AG20443 (cell line): ENCODE results near the gene OR4D11.
"Not testable (repeated sequence)": the region's sequence is repeated elsewhere in the genome, so short reads cannot be mapped to it uniquely, and the experiment has no call there.

Source experiments
- DNase-seq: peaks from one replicate; pipeline ENCODE4 v3.0.0; 2012; ENCODE audit warnings: low spot score, mixed read lengths

OR4D11 gene

DNA sequence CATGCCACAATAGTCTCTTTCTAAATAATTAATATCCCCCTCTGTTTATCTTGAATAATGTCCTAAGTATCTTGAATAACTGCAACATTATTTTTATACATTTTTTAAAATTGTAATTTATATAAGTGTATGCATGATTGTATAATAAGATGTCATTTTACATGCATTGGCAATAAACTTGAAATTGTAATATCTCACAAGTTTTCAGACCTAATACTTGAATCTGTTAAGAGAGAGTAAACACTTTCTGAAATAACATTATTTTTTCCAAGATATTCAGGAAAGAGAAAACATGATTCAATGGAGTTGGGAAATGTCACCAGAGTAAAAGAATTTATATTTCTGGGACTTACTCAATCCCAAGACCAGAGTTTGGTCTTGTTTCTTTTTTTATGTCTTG is at the start of gene OR4D11:
Gene OR4D11, plus strand, starts transcription at position 301 of the 400 bp plus-strand sequence. Its CDS starts 0 bp downstream, at position 301.
- DNase-seq: no peak

DNA sequence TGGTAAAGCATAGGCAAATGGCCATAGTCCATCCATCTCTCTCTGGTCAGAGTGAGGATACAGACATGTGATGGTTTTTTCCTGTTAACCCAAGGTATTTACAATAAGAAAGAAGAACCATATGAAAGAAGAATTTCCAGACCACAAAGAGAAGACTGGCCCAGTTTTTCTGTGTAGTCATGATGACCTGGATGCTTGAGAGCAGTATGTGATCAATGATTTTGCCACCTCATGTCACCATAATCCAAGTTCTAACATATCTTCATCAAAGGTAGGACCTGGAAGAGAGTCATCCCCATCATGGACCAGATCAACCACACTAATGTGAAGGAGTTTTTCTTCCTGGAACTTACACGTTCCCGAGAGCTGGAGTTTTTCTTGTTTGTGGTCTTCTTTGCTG is 46.7 kb upstream of the OR4D11 start, which contains the start of gene OR4D6:
Gene OR4D6, plus strand, starts transcription at position 301 of the 400 bp plus-strand sequence. Its CDS starts 0 bp downstream, at position 301.
- DNase-seq: no peak

DNA sequence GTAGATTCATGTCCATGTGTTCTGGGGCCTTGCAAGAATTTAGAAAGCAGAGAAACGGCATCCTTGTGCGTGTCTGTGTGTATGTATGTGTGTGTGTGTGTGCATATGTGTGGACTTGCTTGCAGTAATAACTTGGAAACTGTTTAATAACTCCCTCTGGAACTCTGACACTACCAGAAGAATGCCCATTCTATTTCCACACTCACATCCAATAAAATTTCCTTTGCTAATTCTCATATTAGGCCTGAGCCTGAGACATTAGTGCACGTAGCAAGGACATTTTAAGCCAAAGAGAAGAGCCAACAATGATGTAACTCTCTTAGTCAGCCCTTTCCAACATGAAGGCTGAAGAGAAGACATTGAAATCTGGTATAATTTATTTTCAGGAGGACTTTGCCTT is 43.5 kb upstream of the OR4D11 start:
- DNase-seq: no peak

DNA sequence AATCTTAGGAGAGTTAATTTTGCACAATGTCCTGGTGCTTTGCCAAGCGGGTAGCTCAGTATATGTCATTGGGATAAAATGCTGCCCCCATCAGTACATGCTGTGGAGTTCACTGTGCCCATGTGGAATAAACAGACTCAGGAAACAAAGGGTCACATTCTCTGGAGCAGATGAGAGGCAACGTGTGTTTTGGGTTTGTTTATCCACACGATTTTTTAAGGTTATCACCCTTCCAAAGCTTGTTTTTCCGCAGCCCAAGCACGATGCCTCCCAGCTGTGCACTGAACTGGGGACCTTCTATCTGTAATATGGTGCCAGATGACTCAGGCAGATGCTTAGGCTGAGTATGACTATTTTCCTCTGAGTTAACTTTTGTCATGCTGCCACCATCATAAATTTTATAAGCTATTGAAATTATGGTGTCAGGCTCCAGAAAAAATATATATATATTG is 40.2 kb upstream of the OR4D11 start:
- peak; percentile 27 for DNase-seq

DNA sequence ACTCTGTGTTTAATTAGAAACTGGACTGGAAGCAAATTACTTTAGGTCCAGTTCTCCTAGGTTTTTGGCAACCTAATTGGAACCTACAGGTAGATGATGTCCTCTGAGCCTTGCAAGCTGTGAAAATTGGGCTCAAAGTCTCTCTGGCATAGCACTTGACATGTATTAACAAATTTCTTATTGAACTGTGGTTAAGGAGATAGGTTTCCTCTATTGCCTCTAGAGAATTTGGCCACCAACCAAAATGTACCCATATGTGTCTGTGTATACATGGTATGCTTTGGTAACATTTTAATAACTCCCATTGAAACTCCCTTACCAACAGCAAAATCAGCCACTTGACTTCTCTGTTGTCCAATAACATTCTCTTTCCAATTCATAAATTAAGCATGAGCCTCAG is 30.4 kb upstream of the OR4D11 start, which contains the start of gene OR4D10:
Gene OR4D10, plus strand, starts transcription at position 301 of the 400 bp plus-strand sequence. CDS start 4,115 bp downstream, outside the sequence.
- no peak for DNase-seq

DNA sequence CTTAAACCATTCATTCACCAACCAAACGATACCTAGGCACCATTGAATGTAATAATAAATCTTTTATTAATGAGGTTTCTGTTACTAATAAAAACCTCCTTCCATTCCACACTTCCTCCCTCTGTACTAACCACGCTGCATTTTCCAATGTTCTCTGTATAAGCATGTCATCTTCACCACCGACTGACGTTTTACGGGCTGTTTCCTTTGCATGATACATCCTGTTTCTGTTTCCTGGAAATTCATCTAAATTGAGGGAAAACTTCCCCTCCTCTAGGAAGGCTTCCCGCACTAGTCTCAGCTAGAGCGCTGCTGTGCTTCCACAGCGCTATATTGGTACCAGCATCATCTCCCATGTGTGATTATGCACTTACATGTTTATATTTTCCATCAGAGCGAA is 28.2 kb upstream of the OR4D11 start:
- DNase-seq: no peak

DNA sequence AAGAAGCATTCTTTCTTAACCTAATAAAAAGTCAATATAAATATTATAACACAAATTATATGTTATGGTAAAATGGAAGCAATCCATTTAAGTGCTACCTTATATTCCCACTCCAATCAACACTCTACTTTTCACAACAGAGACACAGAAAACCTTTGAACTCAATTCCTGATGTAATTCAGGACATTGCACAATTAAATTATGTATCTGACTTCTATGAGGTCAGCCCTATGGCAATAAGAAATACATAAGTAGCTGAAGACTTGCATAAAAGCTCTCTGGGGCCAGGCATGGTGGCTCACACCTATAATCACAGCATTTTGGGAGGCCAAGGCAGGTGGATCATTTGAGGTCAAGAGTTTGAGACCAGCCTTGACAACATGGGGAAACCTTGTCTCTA is 23.5 kb upstream of the OR4D11 start:
- DNase-seq: no peak

DNA sequence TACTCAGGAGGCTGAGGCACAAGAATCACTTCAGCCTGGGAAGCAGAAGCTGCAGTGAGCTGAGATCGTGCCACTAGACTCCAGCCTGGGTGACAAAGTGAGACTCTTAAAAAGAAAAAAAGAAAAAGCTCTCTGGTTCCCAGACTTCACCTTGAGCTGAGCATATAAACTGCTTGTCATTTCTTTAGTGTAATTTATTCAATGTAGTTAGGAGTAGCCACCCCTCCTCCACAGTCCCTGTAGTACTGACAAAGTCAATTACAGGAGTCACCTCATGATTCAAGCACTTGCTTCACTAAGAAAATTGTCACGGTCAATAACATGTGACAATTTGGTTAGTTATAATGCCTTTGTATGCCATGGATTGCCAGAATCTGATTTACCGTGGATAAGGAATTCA is 23.0 kb upstream of the OR4D11 start:
- no peak for DNase-seq

DNA sequence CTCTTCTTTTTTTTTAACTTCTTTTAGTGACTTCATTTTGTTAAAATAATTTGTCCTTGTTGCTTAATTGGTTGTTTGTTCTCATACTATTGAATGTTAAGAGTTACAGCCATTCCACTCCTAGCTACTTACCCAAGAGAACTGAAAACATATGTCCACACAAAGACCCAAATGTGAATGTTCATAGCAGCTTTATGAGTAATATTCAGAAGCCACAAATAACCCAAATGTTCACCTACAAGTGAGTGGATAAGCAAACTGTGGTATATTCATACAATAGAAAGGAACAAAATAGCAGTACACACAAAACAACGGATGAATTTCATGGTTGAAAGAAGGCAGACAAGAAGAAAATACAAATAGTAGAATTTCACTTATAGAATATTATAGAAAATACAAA is 1.4 kb upstream of the OR4D11 start:
- DNase-seq: no peak

DNA sequence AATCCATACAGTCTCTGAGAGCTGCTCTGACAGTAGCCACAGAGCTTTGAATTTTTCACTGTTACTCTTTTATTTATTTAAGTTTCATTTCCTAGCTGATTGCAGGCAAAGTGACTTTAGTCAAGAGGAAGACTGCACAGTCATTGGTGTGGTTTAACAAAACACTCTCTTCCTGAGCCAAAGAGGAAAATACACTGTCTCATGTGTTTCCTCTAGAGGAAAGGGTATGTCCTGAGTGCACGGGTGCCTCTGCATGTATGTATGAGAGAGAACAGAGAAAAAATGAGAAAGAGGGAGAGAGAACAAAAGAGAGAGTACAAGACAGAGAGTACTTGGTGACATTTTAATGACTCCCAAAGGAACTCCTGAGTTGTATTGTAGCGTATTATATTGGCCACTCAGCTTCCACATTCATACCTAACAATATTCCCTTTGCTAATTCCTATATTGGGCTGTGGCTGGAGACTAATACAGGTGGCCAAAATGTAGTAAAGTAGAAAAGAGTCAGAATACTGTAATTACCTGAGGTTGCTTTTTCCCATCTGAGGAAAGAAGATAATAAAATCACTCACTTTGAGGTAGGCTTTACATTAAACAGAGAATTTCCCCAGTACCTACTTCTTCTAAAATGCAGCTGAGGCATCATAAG is 7.7 kb downstream of the OR4D11 start, which contains the start of gene OR4D9:
Gene OR4D9, plus strand, starts transcription at position 599 of the 649 bp plus-strand sequence. CDS start 3,374 bp downstream, outside the sequence.
- DNase-seq: no peak

DNA sequence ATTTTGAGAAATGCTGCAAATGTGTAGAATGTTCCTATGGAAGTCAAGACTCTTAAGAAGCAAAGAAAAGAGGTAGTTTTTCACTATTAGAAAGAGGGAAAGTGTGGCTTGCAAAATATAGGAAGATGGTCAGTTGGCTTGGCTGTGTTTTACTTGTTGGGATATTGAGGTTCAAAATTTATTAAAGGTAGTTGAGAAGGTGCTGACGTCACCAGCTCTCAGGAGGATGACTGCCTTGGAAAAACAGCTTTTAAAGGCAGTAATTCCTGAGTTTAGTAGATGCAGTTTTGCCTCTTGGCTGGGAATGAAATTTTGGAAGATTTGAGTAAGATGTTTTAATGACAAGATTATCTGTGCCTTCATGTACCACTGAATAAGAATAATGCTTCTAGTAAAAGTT is 8.3 kb downstream of the OR4D11 start:
- DNase-seq: no peak

DNA sequence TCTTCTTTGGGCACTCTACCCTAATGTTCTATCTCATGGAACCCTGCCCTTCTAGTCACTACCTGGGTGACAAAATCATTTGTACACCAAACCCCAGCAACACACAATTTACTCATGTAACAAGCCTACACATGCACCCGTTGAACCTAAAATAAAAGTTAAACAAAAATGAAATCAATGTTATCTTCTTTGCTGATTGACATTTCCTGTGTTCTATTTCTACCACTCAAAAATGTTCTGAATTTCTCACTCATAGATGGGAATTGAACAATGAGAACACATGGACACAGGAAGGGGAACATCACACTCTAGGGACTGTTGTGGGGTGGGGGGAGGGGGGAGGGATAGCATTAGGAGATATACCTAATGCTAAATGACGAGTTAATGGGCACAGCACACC is 16.8 kb downstream of the OR4D11 start:
- not testable (repeated sequence) for DNase-seq

DNA sequence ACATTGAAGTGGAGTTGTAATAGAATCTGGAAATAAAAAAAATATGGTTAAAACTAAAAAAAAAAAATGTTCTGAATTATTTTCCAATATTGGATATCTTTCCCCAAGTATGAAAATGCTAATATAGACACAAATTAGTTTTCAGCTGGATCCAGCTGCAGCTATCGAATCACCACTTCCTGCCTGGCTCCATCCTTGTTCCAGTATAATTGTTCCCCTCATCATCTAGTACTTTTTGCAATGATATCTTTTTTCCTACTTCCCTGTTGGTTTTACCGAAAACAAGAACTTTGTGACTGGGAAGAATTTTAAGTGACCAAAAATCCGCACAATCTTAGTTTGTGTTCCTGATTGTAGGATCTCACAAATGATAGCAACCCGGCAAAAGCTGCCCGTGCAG is 17.4 kb downstream of the OR4D11 start:
- DNase-seq: no peak

DNA sequence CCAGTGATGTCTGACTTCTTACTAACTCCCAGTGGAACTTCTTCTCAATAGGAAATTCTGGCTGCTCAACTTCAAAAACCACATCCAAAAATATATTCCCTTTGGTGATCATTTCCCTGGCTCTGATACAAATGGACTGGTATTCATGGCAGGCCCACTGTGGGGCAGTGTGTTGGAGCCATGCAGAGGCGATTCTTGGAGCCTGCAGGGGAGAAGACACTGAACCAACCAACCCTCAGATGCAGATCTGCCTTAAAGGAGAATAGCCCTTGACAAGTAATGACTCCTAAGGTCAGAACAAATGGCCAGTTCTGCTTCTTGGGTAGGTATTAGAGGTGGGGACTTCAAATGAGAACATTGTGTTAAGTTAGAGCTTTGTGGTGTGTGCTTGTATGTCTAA is 20.2 kb downstream of the OR4D11 start:
- DNase-seq: no peak

DNA sequence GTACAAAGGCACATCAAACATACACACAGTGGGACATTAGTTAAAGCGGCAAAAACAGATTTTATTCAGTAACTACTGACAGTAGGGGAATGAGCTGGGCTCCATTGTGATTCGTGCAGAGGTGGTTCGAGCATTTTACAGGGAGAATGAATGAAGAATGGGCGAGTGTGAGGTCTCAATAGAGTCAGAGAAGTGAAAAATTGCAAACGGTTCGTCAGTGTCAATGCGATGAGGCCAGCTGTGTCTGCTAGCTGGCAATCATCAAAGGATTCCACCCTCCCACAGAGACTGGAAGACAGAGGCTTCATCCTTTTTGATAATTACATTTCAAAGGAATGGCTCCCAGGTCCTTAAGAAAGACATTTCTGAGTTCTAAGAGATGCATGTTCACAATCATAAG is 25.3 kb downstream of the OR4D11 start:
- no peak for DNase-seq

DNA sequence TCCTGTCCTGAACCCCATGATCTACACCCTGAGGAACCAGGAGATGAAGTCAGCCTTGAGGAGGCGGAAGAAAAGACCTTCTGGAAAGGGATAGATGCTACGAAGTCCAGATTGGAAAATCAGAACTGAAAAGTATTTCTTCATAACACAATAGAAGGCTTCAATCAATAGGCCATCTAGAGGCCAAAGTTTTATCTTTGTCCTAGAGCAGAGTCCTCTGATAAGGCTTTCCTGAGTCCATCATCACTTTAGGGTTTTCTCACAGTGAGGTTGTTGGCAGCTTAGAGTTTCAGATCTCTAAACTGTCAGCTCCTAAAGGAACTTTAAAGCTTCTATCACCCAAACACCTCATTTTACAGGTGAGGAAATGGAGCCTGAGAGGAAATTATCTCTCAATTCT is 29.2 kb downstream of the OR4D11 start:
- DNase-seq: no peak

DNA sequence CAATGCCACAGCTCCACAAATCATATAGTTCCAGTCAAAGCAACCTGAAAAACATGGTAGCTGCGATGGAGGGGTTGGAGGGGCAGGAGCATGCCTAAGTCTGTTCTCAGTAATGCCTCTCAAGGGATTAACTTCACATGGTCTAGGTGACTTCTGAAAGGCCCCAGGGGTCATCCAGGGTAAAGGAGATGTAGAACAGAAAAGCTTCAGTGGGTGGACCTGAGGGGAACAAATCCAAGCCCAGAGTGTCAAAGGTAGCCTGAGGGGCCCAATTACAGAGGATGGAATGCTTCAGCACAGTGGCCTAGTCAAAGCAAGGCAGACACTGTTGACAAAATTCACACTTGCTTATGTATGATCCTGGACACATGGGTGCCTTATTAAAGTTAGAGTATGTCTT is 31.3 kb downstream of the OR4D11 start:
- DNase-seq: no peak

DNA sequence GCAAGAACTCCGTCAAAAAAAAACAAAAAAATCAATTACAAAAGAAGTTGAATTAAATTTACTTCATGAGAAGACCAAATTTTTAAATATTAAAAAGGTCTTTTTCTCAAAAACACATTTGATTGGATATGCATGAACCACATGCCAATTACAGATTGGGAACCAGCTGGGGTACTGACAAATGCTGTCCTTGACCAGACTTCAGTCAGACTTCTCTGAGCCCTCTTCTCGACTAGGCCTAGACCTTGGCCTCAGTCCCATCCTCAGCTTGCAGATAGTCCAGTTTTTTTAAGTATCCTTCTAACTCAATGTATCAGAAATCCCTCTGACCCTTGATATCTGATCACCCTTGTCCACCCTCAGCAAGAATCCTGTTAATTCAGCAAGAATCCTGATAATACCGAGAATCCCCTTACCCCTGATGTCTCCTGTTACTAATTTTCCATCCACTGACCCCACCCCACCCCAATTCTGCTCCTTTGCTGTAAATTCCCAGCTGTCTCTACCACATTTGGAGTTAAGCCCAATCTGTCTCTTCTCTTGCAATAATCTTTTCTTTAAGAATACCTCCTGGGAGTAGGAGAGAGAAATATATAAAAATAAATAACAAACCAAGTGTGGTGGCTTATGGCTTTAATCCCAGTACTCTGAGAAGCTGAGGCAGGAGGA is 38.9 kb downstream of the OR4D11 start:
- no peak for DNase-seq

DNA sequence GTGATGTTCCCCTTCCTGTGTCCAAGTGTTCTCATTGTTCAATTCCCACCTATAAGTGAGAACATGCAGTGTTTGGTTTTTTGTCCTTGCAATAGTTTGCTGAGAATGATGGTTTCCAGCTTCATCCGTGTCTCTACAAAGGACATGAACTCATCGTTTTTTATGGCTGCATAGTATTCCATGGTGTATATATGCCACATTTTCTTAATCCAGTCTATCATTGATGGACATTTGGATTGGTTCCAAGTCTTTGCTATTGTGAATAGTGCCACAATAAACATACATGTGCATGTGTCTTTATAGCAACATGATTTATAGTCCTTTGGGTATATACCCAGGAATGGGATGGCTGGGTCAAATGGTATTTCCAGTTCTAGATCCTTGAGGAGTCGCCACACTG is 40.3 kb downstream of the OR4D11 start:
- not testable (repeated sequence) for DNase-seq

DNA sequence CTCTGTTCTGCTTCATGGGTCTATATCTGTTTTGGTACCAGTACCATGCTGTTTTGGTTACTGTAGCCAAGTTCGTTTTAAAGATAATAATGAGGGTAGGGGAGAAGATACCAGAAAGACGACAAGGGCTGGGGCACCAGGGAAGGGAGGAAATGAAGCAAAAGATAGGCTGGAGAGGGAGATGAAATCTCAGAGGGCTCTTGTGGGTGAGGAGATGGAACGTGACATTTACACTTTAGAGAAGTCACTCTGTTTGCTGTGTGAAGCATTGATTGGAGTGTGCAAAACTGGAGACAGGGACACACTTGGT is 41.4 kb downstream of the OR4D11 start:
- no peak for DNase-seq

DNA sequence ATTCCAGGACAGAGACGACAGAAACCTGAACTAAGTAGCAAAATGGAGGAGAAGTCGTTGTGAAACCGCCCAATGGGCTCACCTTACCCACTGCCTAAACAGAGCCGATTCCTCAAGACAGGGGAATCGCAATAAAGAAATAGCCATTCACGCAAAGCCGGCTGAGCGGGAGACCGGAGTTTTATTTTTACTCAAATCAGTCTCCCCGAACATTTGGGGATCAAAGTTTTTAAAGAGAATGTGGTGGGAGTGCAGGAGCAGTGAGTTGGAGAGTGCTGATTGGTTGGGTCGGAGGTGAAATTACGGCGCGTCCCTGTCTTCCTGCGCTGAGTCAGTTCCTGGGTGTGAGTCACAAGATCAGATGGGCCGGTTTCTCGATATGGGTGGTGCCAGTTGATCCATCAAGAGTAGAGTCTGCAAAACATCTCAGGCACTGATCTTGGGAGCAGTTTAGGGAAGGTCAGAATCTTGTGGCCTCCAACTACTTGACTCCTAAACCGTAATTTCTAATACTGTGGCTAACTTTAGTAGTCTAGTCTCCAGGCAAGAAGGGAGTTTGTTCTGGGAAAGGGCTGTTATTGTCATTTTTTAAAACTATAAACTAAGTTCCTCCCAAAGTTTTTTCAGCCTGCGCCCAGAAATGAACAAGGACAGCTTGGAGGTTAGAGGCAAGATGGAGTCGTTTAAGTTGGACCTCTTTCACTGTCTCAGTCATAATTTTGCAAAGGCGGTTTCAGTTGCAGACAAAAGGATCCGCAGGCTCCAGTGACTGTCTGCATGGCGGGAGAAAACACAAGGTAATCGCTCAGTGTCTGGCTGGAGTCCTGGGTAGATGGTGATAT is 42.0 kb downstream of the OR4D11 start:
- no peak for DNase-seq

DNA sequence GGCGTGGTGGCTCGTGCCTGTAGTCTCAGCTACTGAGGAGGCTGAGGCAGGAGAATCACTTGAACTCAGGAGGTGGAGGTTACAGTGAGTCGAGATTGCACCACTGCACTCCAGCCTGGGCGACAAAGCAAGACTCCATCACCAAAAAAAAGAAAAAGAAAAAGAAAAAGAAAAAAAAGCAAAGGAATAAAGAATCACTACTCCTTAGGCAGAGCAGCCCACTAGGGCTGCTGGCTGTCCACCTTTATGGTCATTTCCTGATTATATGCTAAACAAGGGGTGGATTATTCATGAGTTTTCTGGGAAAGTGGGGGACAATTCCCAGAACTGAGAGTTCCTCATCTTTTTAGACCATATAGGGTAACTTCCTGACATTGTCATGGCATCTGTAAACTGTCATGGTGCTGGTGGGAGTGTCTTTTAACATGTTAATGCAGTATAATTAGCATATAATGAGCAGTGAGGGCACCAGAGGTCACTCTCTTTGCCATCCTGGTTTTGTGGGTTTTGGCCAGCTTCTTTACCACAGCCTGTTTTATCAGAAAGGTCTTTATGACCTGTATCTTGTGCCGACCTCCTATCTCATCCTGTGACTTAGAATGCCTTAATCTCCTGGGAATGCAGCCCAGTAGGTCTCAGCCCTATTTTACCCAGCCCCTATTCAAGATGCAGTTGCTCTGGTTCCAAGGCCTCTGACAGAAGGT is 44.4 kb downstream of the OR4D11 start:
- not testable (repeated sequence) for DNase-seq
